GM12878 (cell line): ENCODE data around the gene TRA2B. TPM values are rescaled to one million over a fixed set of nuclear protein-coding genes. Genes with fewer than 3 reads are reported as not detected.

Experiments
- ATAC-seq: fragments of 200-7000 bp; cut with Tn5 transposase; 3 replicates; pipeline ENCODE4 v1.9.1; 2020; ENCODE audit warnings: mild to moderate bottlenecking, moderate library complexity
- BruUV-seq: library from RNA; stranded (reverse); fragments of 400-500 nt; replicated peaks from 2 replicates; lab custom pipeline; 2021; lab: Mats Ljungman, UMichigan
- CTCF ChIA-PET: fragments of 300-600 bp; sonication (Branson Sonifier 250); formaldehyde crosslinking; extraction: SDS; loops from one replicate; lab custom pipeline; 2021; ENCODE audit warnings: inconsistent platforms; lab: Yijun Ruan, JAX
- POLR2A ChIA-PET: fragments of 350-600 bp; formaldehyde crosslinking; extraction: SDS; loops from one replicate; lab custom pipeline; 2021; ENCODE audit warnings: inconsistent platforms; lab: Charles Lee
- RAD21 ChIA-PET: fragments of 300-600 bp; sonication (Branson Sonifier 250); formaldehyde crosslinking; loops from one replicate; lab custom pipeline; 2023; ENCODE audit warnings: antibody characterized with exemption; ENCODE audit not compliant: unreplicated experiment; lab: Charles Lee
- SMC1A ChIA-PET: fragments of 300-600 bp; sonication (Branson Sonifier 250); formaldehyde crosslinking; loops from one replicate; lab custom pipeline; 2023; ENCODE audit not compliant: unreplicated experiment, uncharacterized antibody; lab: Charles Lee
- DNase-seq: peaks from one replicate; pipeline ENCODE4 v3.0.0-alpha.2; 2011; ENCODE audit warnings: low read depth, low spot score
- FAIRE-seq: peaks from 3 replicates; lab custom pipeline; 2011; peaks lifted over from hg19 to GRCh38; lab: Jason Lieb, UNC
- H2AFZ ChIP-seq: 2 replicates; pipeline ENCODE4 v1.6.0; 2011; ENCODE audit warnings: low read depth, low read length, control low read depth; ENCODE audit not compliant: control insufficient read depth
- H3K27ac ChIP-seq: 2 replicates; pipeline ENCODE4 v1.5.1; 2011; ENCODE audit warnings: control low read depth; ENCODE audit not compliant: control insufficient read depth, insufficient read depth
- H3K27me3 ChIP-seq, 2 experiments: replicated peaks in 1 of 2; 2 replicates each; pipeline versions ENCODE4 v1.6.0 to v1.6.1; 2011; ENCODE audit warnings: low read length in 1 of 2; ENCODE audit not compliant: control insufficient read depth in 2 of 2, insufficient read depth in 2 of 2
- H3K36me3 ChIP-seq, 2 experiments: 2 replicates each; pipeline ENCODE4 v1.5.1; 2011; ENCODE audit warnings: low read length in 1 of 2; ENCODE audit not compliant: control insufficient read depth in 2 of 2, insufficient read depth in 2 of 2
- H3K4me1 ChIP-seq: 2 replicates; pipeline ENCODE4 v1.6.1; 2011; ENCODE audit warnings: mild to moderate bottlenecking, low read length, moderate library complexity, mixed read lengths; ENCODE audit not compliant: control insufficient read depth, insufficient read depth
- H3K4me2 ChIP-seq: 2 replicates; pipeline ENCODE4 v1.6.0; 2011; ENCODE audit warnings: control low read depth; ENCODE audit not compliant: control insufficient read depth, insufficient read depth
- H3K4me3 ChIP-seq: fragments of 200-600 bp; sonication (generic); 2 replicates; pipeline ENCODE4 v1.5.1; 2016
- H3K79me2 ChIP-seq: 2 replicates; pipeline ENCODE4 v1.6.0; 2011; ENCODE audit warnings: low read length; ENCODE audit not compliant: control insufficient read depth, insufficient read depth
- H3K9ac ChIP-seq: 2 replicates; pipeline ENCODE4 v1.8.0; 2011; ENCODE audit warnings: low read length, control low read depth, mixed read lengths; ENCODE audit not compliant: control insufficient read depth, insufficient read depth
- H3K9me3 ChIP-seq: replicated peaks from 3 replicates; pipeline ENCODE4 v1.5.1; 2011; ENCODE audit warnings: mild to moderate bottlenecking, low read length; ENCODE audit not compliant: control insufficient read depth, insufficient read depth
- H4K20me1 ChIP-seq: 2 replicates; pipeline ENCODE4 v1.6.0; 2011; ENCODE audit not compliant: control insufficient read depth, insufficient read depth
- ATF2 ChIP-seq: IDR thresholded peaks from 2 replicates; pipeline ENCODE4 v1.6.1; 2012; ENCODE audit warnings: low read length, inconsistent platforms
- CTCF ChIP-seq, 3 experiments: IDR thresholded peaks in 2 of 3; conservative IDR thresholded peaks in 1 of 3; 2 replicates each; pipeline ENCODE4 v1.5.1; 2011; ENCODE audit warnings: low read depth in 3 of 3, low read length in 3 of 3, mild to moderate bottlenecking in 3 of 3, control low read depth in 2 of 3, moderate library complexity in 2 of 3, inconsistent platforms in 1 of 3, mixed read lengths in 1 of 3; ENCODE audit not compliant: control insufficient read depth in 2 of 3, insufficient read depth in 1 of 3; ENCODE audit errors: extremely low read depth in 1 of 3
- EED ChIP-seq: sonication (generic); IDR thresholded peaks from 2 replicates; pipeline ENCODE4 v1.6.1; 2016; ENCODE audit warnings: antibody characterized with exemption, low read depth
- EGR1 ChIP-seq, 2 experiments: IDR thresholded peaks; 1 replicate in 1 of 2; 2 replicates in 1 of 2; pipeline ENCODE4 v1.6.1; 2011 to 2012; ENCODE audit warnings: low read depth in 2 of 2, low read length in 2 of 2, borderline replicate concordance in 1 of 2, mild to moderate bottlenecking in 1 of 2, moderate library complexity in 1 of 2
- EZH2 ChIP-seq: IDR thresholded peaks from 2 replicates; pipeline ENCODE4 v1.6.1; 2012; ENCODE audit warnings: low read depth, mild to moderate bottlenecking, control low read depth, inconsistent platforms, low read length, borderline replicate concordance; ENCODE audit not compliant: control insufficient read depth
- HDAC2 ChIP-seq: fragments of 200-600 bp; sonication (generic); IDR thresholded peaks from 2 replicates; pipeline ENCODE4 v1.6.1; 2017
- IKZF2 ChIP-seq, 2 experiments: fragments of 450-650 bp; IDR thresholded peaks; 2 replicates each; pipeline ENCODE4 v1.6.1; 2017; ENCODE audit warnings: mild to moderate bottlenecking in 2 of 2, moderate library complexity in 2 of 2
- JUND ChIP-seq: IDR thresholded peaks from 2 replicates; pipeline ENCODE4 v1.6.1; 2012; ENCODE audit warnings: low read depth, mild to moderate bottlenecking, low read length, improper control_type of control experiment, moderate library complexity
- MTA2 ChIP-seq: fragments of 450-650 bp; IDR thresholded peaks from 2 replicates; pipeline ENCODE4 v1.6.1; 2016; ENCODE audit warnings: low read depth, mild to moderate bottlenecking, moderate library complexity
- MXI1 ChIP-seq: fragments of 150-350 bp; IDR thresholded peaks from 2 replicates; pipeline ENCODE4 v1.6.1; 2011; ENCODE audit warnings: low read depth, mild to moderate bottlenecking, inconsistent platforms, low read length, improper control_type of control experiment
- NR2C1 ChIP-seq: fragments of 450-650 bp; IDR thresholded peaks from 2 replicates; pipeline ENCODE4 v1.6.1; 2017; ENCODE audit warnings: antibody characterized with exemption, mild to moderate bottlenecking, moderate library complexity
- RAD21 ChIP-seq: IDR thresholded peaks from 2 replicates; pipeline ENCODE4 v1.6.1; 2011; ENCODE audit warnings: mild to moderate bottlenecking, low read depth, low read length, moderate library complexity; ENCODE audit not compliant: insufficient read depth
- RAD51 ChIP-seq: fragments of 450-650 bp; IDR thresholded peaks from 2 replicates; pipeline ENCODE4 v1.6.1; 2016; ENCODE audit warnings: moderate library complexity, mild to moderate bottlenecking, inconsistent platforms
- RFX5 ChIP-seq: IDR thresholded peaks from 2 replicates; pipeline ENCODE4 v1.6.1; 2011; ENCODE audit warnings: low read depth, low read length, improper control_type of control experiment
- RUNX3 ChIP-seq: IDR thresholded peaks from 2 replicates; pipeline ENCODE4 v1.6.1; 2012; ENCODE audit warnings: low read length, inconsistent platforms
- SPI1 ChIP-seq: IDR thresholded peaks from 2 replicates; pipeline ENCODE4 v1.6.1; 2011; ENCODE audit warnings: low read depth, mild to moderate bottlenecking, low read length, moderate library complexity, borderline replicate concordance; ENCODE audit not compliant: insufficient read depth
- SRF ChIP-seq, 2 experiments: IDR thresholded peaks; 2 replicates each; pipeline ENCODE4 v1.6.1; 2011; ENCODE audit warnings: low read depth in 2 of 2, low read length in 2 of 2, mild to moderate bottlenecking in 1 of 2, moderate library complexity in 1 of 2
- STAT1 ChIP-seq: fragments of 450-650 bp; conservative IDR thresholded peaks from 2 replicates; pipeline ENCODE4 v1.6.1; 2014; ENCODE audit warnings: antibody characterized with exemption, mild to moderate bottlenecking
- STAT3 ChIP-seq: IDR thresholded peaks from 2 replicates; pipeline ENCODE4 v1.6.1; 2011; ENCODE audit warnings: low read depth, low read length, improper control_type of control experiment
- YY1 ChIP-seq: IDR thresholded peaks from 2 replicates; pipeline ENCODE4 v1.6.1; 2011; ENCODE audit warnings: low read depth, mild to moderate bottlenecking, low read length
- ZZZ3 ChIP-seq: IDR thresholded peaks from 2 replicates; pipeline ENCODE4 v1.6.1; 2011; ENCODE audit warnings: low read depth; ENCODE audit not compliant: control insufficient read depth, insufficient read length
- WGBS: methylation state at CpG from one replicate; pipeline ENCODE4 v1.1.6; 2016; ENCODE audit warnings: low lambda C conversion rate; ENCODE audit not compliant: insufficient replicate concordance, insufficient coverage; ENCODE audit errors: missing lambda C conversion rate; 5-methylcytosine and 5-hydroxymethylcytosine counted together
- in situ Hi-C: fragments of 300-500 bp; cut with MboI; formaldehyde crosslinking; loops from 9 replicates; pipeline ENCODE4 v1.14.3; 2018; ENCODE audit warnings: mixed read lengths
- intact Hi-C: fragments of 100-400 bp; cut with micrococcal nuclease; formaldehyde crosslinking; loops from one replicate; pipeline ENCODE4 v1.14.2; 2022; ENCODE audit not compliant: unreplicated experiment
- polyA plus RNA-seq, 11 experiments: library from polyadenylated mRNA; depleted of rRNA in 4 of 11; unstranded in 6 of 11; stranded (reverse) in 5 of 11; fragments of >200 nt; fragmentation: Nextera tagmentation in 4 of 11; fragmentation: Illumina TruSeq in 1 of 11; extraction: Ambion mirVana in 4 of 11; extraction: Trizol in 1 of 11; gene quantifications; 1 replicate in 1 of 11; 2 replicates in 10 of 11; pipeline versions ENCODE4 v1.2.1 to v1.2.3, GENCODE V29; 2011 to 2016; ENCODE audit warnings: inconsistent platforms in 2 of 11, missing spikeins in 2 of 11, low read depth in 1 of 11
- total RNA-seq, 4 experiments: library from RNA; depleted of rRNA in 3 of 4; stranded (reverse); fragments of >200 nt in 3 of 4; fragmentation: Illumina TruSeq in 1 of 4; extraction: Trizol in 1 of 4; gene quantifications; 2 replicates each; pipeline versions ENCODE4 v1.2.1 to v1.2.3, GENCODE V29; 2013 to 2021

TRA2B gene
- total and polyA plus RNA-seq, 10 of the 15 experiments (the other 5 are each of a cell fraction or from before 2014, with no cell fraction given) = 130 to 317 (median 278) TPM

- Histone ChIP-seq H3K27ac (no peak overlapping the region), H3K36me3 (no peaks in the 10 kb centered on the region), H3K4me1 (peaks cover 4% of the 10 kb centered on the region; the same call in 1 of the 2 replicates), H3K79me2 (no peaks in the 10 kb centered on the region), H3K9me3 (no peaks in the 10 kb centered on the region), H2AFZ (peak overlapping the region; percentile 62), H4K20me1 (no peaks in the 10 kb centered on the region), H3K4me3 (no peak overlapping the region), H3K27me3 (no peaks in the 10 kb centered on the region), H3K9ac (no peak overlapping the region), H3K4me2 (0 out of 2 replicates have a peak overlapping the region, but pooled peaks have one; percentile 7)
- ChIA-PET POLR2A (interaction anchor here (0.6 to 0.7 kb wide), 2 partner anchors 41 to 351 kb away, joined by 3 to 4 read pairs; no protein-coding TSS in a partner anchor), SMC1A (interaction anchor here (0.6 to 7.7 kb wide), 15 partner anchors 9 to 640 kb away, joined by 3 to 85 read pairs (median 5); partner anchors contain the start of gene CRYGS), RAD21 (interaction anchor here (0.6 to 7.8 kb wide), 8 partner anchors 11 to 640 kb away, joined by 3 to 133 read pairs (median 8); no protein-coding TSS in a partner anchor), CTCF (interaction anchor here (0.6 to 7.9 kb wide), 29 partner anchors 9 to 920 kb away, joined by 3 to 87 read pairs (median 5); partner anchors contain the start of gene DNAJB11)
- in situ Hi-C loops (no loop called here), intact Hi-C loops (loop anchor here (2.0 kb wide), 1 partner anchor 640 kb away; no protein-coding TSS in a partner anchor)
- FAIRE-seq = peak; percentile 96
- ATAC-seq = peak; percentile 100
- BruUV-seq = no TSS peak
- DNase-seq = peak; percentile 42
- 29% methylated on average over 6 of the region's 6 CpGs for WGBS
- TF ChIP-seq RFX5 = no peak
- 0 out of 2 replicates have a peak, but pooled peaks have one; percentile 18 for TF ChIP-seq EED
- TF ChIP-seq ATF2 = no peak
- no peak for TF ChIP-seq STAT1
- no peak for TF ChIP-seq STAT3
- no peak for TF ChIP-seq MTA2
- TF ChIP-seq RAD51 = no peak
- TF ChIP-seq SPI1 = peak; percentile 63; the same call in 1 of the 2 replicates
- TF ChIP-seq RAD21 = peak; percentile 76
- TF ChIP-seq IKZF2 (IDR thresholded peaks at IDR 0.05) = 0 out of 4 replicates have a peak, but pooled peaks of 1 of the 2 experiments have one; percentile 11
- TF ChIP-seq MXI1 = 0 out of 2 replicates have a peak, but pooled peaks have one; percentile 28
- TF ChIP-seq EGR1 (IDR thresholded peaks at IDR 0.05; ENCODE audit: borderline replicate concordance in 1 of 2, low read depth in 2 of 2, low read length in 2 of 2) = no peak
- no peak for TF ChIP-seq HDAC2
- 0 out of 4 replicates have a peak, but pooled peaks of 1 of the 2 experiments have one; percentile 15 for TF ChIP-seq SRF (IDR thresholded peaks at IDR 0.05; ENCODE audit: low read depth in 2 of 2, low read length in 2 of 2)
- no peak for TF ChIP-seq NR2C1
- TF ChIP-seq YY1 = peak; percentile 58; the same call in 1 of the 2 replicates
- TF ChIP-seq ZZZ3 = no peak
- TF ChIP-seq RUNX3 = peak; percentile 50; the same call in 1 of the 2 replicates
- peak; percentile 85 to 93 (median 90) for TF ChIP-seq CTCF (IDR thresholded peaks at IDR 0.05 in 2 of 3, conservative IDR thresholded peaks at IDR 0.05 in 1 of 3; ENCODE audit: control insufficient read depth in 2 of 3, extremely low read depth in 1 of 3, insufficient read depth in 1 of 3, low read depth in 3 of 3, low read length in 3 of 3)
- no peak for TF ChIP-seq JUND
- TF ChIP-seq EZH2 = no peak
These were observed 39.3 kb upstream of the TRA2B start for GRCh38 chr3:185976977-185977678.
